ENCODE measurements around the gene NAXE.
"Not testable (repeated sequence)": the region's sequence is repeated elsewhere in the genome, so short reads cannot be mapped to it uniquely, and the experiment has no call there.

NAXE gene

GRCh38 chr1:156571261-156571852 lies 20.2 kb upstream of the NAXE start:
- peak; percentile 33 for DNase-seq

GRCh38 chr1:156571919-156572662 lies 19.5 kb upstream of the NAXE start, which contains the start of gene IQGAP3:
IQGAP3 (minus strand) TSS chr1:156572565; CDS start chr1:156572529, 36 bp downstream.
- DNase-seq = peak; percentile 91

- no peak for DNase-seq
These were observed 18.9 kb upstream of the NAXE start for GRCh38 chr1:156572663-156573018.

DNA sequence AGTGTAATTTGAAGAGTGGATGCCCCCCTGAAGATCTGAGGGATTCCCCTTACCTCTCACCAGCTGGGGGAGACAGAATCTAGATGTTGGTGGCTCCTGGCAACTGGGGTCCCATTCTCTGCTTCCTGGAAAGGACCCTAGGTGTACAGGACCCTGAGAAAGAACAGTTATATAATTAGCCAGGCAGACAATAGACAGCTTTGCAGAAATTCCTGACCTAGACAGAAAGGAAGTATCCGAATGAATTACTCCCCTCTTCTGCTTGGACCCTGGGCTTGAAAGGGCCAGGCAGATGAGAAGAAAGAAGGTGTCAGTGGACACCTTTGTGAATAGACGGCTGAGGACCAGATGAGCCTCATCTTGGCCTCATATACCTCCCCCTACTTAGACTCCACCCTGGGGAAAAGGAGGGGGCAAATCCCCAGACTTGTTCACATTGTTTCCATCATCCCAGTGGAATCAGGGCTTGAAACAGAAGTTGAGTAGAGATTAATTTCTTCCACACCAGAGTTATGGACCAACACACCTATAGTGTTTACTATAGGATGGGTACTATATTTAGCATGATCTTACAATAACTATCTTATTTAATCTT lies 17.4 kb upstream of the NAXE start:
- DNase-seq = no peak

DNA sequence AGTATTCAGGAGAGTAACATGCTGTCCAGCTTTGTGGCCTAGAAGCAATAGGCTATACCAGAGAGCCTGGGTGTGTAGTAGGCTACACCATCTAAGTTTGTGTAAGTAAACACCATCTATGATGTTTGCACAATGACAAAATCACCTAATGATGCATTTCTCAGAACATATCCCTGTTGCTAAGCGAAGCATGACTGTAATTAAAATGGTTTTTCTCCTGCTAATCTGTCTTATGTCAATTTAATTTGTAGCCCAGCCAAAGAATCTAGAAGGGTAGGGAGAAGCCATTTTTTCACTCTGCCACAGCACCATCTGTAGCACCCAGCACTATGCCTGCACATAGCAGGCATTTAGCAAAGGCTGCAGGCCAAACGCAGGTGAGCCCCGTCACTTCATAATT lies 14.0 kb upstream of the NAXE start:
- DNase-seq = no peak

DNA sequence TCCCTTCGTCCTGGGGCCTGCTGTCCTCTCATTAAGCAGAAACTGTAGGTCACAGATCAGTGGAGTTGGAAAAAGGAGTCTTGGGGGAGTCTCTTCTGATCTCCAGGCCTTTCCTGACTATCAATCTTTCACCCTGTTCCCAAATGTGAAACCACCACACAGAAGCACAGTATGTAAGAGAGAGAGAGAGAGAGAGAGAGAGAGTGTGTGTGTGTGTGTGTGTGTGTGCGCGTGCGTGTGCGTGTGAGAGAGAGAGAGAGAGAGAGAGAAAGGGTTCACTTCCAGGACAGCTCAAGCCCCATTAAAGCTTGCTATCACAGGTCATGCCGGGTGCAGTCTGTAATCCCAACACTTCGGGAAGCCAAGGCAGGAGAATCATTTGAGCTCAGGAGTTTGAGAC lies 13.5 kb upstream of the NAXE start:
- DNase-seq = no peak

DNA sequence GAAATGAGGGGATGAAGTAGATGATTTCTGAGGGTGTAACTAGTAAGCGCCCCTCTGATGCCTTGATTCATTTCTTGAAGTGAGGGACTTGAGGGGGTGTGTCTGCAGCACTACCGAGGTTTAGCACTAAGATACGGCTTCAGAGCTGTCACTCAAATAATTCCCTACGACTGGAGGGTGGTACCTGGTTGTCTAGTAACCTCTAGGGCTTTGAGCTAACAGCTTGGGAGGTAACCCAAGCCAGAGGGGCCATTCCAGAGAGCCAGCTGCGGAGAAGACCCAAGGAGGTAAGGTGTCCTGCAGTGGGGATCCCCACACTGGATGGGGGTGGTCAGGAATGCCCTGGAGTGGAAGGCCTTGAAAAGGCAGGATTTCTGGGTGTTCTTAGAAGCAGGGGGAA lies 12.1 kb upstream of the NAXE start, which contains the start of gene TTC24:
Gene TTC24, plus strand, starts transcription at position 252 of the 400 bp plus-strand sequence. CDS start 1,642 bp downstream, outside the sequence.
- DNase-seq = no peak

- DNase-seq = no peak
These were observed 9.8 kb upstream of the NAXE start for GRCh38 chr1:156581661-156582387.

- DNase-seq = no peak
These were observed 9.1 kb upstream of the NAXE start for GRCh38 chr1:156582388-156583017.

GRCh38 chr1:156583821-156584622 lies 7.6 kb upstream of the NAXE start:
- peak; percentile 75 for DNase-seq

DNA sequence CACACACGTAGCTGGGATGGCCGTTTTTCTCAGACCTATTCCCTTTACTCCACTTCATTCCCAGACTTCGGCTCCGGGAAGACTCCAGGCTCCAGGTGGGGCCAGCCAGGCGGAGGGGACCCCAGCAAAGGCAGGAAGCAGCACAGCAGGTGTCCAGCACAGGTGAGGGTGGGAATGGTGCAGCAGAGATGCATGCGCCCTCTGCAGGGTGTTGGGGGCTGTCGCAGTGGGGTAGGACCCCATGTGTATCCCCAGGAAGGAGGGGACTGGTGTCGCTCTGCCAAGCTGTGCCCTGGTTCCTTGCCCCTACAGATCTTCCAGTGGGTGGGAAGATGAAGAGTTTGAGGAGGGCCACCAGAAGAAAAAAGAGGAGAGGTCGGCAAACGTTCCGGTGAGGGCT lies 6.8 kb upstream of the NAXE start:
- DNase-seq = no peak

DNA sequence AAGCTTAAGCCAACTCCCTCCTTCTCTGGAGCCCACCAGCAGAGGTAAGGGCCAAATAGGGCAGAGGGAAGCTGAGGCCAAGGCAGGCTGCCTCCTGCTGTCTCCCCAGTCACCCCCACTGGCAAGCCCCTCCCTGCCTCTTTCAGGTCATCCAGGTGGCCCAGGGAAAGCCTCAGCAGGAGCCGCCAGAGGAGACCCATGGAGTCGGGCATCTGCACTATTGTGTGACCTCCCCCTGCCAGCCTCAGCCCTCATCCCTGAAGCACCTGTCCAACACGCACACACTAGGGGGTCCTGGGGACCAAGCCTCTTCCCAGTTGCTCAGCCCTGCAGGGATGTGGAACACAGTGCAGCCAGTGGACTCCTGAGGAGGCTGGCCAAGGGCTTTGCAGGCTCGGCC lies 5.3 kb upstream of the NAXE start:
- no peak for DNase-seq

DNA sequence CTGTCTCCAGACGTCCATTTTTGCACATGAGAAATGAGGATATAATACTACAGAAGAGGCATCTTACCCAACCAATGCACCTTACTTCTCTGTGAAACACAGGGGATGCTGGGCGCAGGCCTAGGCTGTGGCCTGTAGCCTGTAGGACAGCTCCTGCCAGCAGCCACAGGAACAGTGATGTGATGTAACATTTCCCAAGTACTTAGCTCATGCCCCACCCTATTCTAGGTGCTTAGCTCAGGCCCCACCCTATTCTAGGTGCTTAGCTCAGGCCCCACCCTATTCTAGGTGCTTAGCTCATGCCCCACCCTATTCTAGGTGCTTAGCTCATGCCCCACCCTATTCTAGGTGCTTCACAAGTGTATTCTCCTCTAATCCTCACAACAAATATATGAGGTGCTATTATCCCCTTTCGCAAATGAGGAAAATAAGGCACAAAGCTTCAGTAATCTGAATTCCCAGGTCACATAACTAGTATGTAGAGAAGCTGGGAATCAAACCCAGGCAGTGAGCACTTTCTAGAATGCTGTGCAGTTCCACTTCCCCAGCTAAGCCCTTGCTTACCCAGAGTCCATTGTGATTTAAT lies 4.6 kb upstream of the NAXE start:
- no peak for DNase-seq

DNA sequence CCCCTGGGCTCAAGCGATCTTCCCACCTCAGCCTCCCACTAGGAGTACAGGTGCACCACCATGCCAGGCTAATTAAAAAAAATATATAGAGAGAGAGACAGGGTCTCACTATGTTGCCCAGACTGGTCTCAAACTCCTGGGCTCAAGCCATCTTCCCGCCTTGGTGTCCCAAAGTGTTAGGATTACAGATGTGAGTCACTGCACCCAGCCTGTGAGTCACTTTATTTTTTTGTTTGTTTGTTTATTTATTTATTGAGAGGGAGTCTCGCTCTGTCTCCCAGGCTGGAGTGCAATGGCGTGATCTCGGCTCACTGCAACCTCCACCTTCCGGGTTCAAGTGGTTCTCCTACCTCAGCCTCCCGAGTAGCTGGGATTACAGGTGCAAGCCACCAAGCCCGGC lies 3.6 kb upstream of the NAXE start:
- DNase-seq = not testable (repeated sequence)

- no peak for DNase-seq
These were observed 2.0 kb upstream of the NAXE start for GRCh38 chr1:156589546-156589945.

DNA sequence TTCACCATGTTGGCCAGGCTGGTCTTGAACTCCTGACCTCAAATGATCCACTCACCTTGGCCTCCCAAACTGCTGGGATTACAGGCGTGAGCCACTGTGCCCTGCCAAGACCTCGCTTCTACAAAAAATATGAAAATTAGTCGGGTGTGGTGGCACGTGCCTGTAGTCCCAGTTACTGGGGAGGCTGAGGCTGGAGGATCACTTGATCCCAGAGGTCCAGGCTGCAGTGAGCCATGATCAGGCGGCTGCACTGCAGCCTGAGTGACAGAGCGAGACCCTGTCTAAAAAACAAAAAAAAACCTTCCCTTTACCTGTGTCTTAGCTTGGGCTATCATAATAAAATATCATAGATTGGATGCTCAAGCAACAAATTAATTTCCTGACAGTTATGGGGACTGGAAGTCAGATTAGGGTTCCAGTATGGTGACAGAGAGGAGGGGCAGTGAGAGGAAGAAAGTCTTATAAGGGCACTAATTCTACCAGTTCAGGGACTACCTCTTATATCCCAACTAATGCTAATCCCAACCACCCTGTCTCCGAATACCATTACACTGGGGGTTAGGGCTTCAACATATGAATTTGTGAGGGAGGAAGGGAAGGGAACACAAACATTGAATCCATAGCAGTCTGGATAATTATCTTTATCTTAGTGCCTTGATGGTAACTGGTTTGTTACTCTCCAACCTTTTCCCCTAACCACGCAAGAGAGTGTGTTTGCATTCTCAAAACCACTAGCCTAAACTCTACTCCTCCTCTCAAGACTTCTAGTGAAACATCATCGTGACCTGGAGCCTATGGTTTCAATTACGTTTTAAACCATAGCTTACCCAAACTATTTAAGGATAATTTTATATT lies 1.0 kb upstream of the NAXE start:
- DNase-seq = no peak

GRCh38 chr1:156591181-156591431 lies 470 bp upstream of the NAXE start:
- DNase-seq = no peak

DNA sequence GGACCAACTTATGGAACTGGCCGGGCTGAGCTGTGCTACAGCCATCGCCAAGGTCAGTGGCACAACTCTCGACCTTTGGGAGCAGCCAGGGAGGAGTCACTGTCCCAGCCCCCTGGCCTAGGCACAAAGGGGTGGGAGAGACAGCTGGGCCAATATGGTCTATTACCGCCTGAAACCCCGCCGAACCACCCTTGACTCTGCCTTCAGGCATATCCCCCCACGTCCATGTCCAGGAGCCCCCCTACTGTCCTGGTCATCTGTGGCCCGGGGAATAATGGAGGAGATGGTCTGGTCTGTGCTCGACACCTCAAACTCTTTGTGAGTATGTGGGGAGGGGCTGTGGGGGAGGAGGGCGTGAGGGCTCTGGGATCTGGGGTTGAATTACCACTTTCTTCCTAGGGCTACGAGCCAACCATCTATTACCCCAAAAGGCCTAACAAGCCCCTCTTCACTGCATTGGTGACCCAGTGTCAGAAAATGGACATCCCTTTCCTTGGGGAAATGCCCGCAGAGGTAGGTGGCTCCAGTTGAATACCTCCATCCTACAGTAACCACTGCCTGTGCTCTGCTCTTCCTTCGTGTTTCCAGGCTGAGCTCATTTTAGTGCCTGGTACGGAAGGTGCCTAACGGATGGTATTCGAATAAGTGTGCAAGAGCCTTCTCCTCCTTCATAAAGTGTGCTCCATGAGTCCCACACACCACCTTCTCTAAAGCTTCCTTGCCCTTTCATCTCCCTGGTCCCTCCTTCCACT lies 758 bp downstream of the NAXE start:
- DNase-seq = no peak

DNA sequence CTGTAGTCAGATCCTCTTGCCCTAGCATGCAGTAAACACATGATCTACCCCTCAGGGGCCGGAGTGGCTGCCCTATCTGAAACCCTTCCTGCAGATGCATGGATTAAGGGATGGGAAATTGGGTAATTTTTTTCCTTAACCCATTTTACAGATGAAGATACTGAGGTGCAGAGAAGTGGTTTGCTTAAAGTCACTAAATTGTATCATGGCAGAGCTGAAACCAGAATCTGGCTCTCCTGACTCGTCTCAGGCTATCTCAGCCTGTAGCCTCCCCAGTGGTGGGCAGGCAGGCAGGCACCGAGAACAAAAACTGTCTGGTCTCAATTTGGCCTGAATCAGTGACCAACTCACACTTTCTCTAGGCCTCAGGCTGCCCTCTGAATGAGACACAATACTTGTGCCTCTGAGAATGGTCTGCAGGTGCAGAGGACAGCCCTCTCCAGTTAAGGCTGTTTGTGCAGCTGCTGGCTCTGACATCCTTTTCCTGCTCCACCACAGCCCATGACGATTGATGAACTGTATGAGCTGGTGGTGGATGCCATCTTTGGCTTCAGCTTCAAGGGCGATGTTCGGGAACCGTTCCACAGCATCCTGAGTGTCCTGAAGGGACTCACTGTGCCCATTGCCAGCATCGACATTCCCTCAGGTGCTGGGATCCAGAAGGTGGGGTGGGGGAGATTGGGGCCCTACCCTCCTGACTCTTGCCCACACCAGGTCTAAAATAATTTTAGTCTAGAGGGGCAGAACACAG lies 1.5 kb downstream of the NAXE start:
- DNase-seq = no peak

- no peak for DNase-seq
These were observed 2.0 kb downstream of the NAXE start for GRCh38 chr1:156593661-156593989.

Data from femur (tissue), 1 donor.